ENCODE results near the gene GMNC.
"Not testable (repeated sequence)": the region's sequence is repeated elsewhere in the genome, so short reads cannot be mapped to it uniquely, and the experiment has no call there.

Gene GMNC
- total RNA-seq: 0 reads per million in 2 donors

GRCh38 chr3:190862209-190863118 is at the start of gene GMNC:
Gene GMNC, minus strand, starts transcription at chr3:190862694. Its CDS starts 79 bp downstream, at chr3:190862615.
- DNase-seq: no peak

- no peak for DNase-seq
Measured at GRCh38 chr3:190911382-190911781, 48.9 kb upstream of the GMNC start.

- DNase-seq: no peak
Measured at GRCh38 chr3:190909908-190910307, 47.4 kb upstream of the GMNC start.

GRCh38 chr3:190903156-190903555 is 40.7 kb upstream of the GMNC start:
- DNase-seq: no peak

GRCh38 chr3:190902292-190902691 is 39.8 kb upstream of the GMNC start:
- DNase-seq: no peak

GRCh38 chr3:190892395-190892902 is 30.0 kb upstream of the GMNC start:
- no peak for DNase-seq

- no peak for DNase-seq
Measured at GRCh38 chr3:190886945-190887344, 24.5 kb upstream of the GMNC start.

GRCh38 chr3:190883973-190884832 is 21.7 kb upstream of the GMNC start:
- DNase-seq: no peak

GRCh38 chr3:190883141-190883540 is 20.6 kb upstream of the GMNC start:
- no peak for DNase-seq

GRCh38 chr3:190877925-190878324 is 15.4 kb upstream of the GMNC start:
- DNase-seq: no peak

GRCh38 chr3:190876433-190876832 is 13.9 kb upstream of the GMNC start:
- not testable (repeated sequence) for DNase-seq

- DNase-seq: not testable (repeated sequence)
Measured at GRCh38 chr3:190875061-190875460, 12.6 kb upstream of the GMNC start.

- no peak for DNase-seq
Measured at GRCh38 chr3:190870127-190870526, 7.6 kb upstream of the GMNC start.

- no peak for DNase-seq
Measured at GRCh38 chr3:190867071-190867470, 4.6 kb upstream of the GMNC start.

GRCh38 chr3:190865828-190866227 is 3.3 kb upstream of the GMNC start:
- no peak for DNase-seq

- DNase-seq: no peak
Measured at GRCh38 chr3:190865419-190865818, 2.9 kb upstream of the GMNC start.

GRCh38 chr3:190864002-190864401 is 1.5 kb upstream of the GMNC start:
- no peak for DNase-seq

- DNase-seq: no peak
Measured at GRCh38 chr3:190863119-190863465, 598 bp upstream of the GMNC start.

- DNase-seq: no peak
Measured at GRCh38 chr3:190860521-190860920, 2.0 kb downstream of the GMNC start.

GRCh38 chr3:190855151-190855550 is 7.3 kb downstream of the GMNC start:
- DNase-seq: no peak

GRCh38 chr3:190854062-190854461 is 8.4 kb downstream of the GMNC start:
- DNase-seq: no peak

- no peak for DNase-seq
Measured at GRCh38 chr3:190853464-190853863, 9.0 kb downstream of the GMNC start.

- no peak for DNase-seq
Measured at GRCh38 chr3:190849607-190850006, 12.9 kb downstream of the GMNC start.

GRCh38 chr3:190848870-190849269 is 13.6 kb downstream of the GMNC start:
- DNase-seq: no peak
